Thoracic aorta (tissue), 2 donors: ENCODE measurements around the gene ZNF700. TPM values are rescaled to one million over a fixed set of nuclear protein-coding genes. Genes with fewer than 3 reads are reported as not detected.
"Not testable (repeated sequence)": the region's sequence is repeated elsewhere in the genome, so short reads cannot be mapped to it uniquely, and the experiment has no call there.

Source experiments
- ATAC-seq: fragments of 150-250 bp; one replicate; pipeline ENCODE4 v1.8.0; 2017; ENCODE audit warnings: low read depth; ENCODE audit not compliant: insufficient number of reproducible peaks, low FRiP score
- DNase-seq: peaks from one replicate; pipeline ENCODE4 v3.0.0-alpha.2; 2020; ENCODE audit warnings: low spot score
- H3K27ac ChIP-seq, 2 donors: fragments of 200-600 bp; sonication (generic); 1 replicate in 1 of 2; 2 replicates in 1 of 2; pipeline ENCODE4 v1.5.1; 2016; ENCODE audit warnings: mild to moderate bottlenecking in 2 of 2, moderate library complexity in 2 of 2
- H3K27me3 ChIP-seq: fragments of 200-600 bp; sonication (generic); replicated peaks from 2 replicates; pipeline ENCODE4 v1.6.0; 2016; ENCODE audit warnings: mild to moderate bottlenecking; ENCODE audit not compliant: insufficient read depth
- H3K36me3 ChIP-seq: fragments of 200-600 bp; sonication (generic); one replicate; pipeline ENCODE4 v1.5.1; 2016
- H3K4me1 ChIP-seq, 2 donors: fragments of 200-600 bp; sonication (generic); 1 replicate in 1 of 2; 2 replicates in 1 of 2; pipeline versions ENCODE4 v1.5.1 to v1.6.0; 2016; ENCODE audit warnings: low read depth in 2 of 2, mild to moderate bottlenecking in 1 of 2; ENCODE audit not compliant: control insufficient read depth in 1 of 2
- H3K4me3 ChIP-seq: fragments of 200-600 bp; sonication (generic); 2 replicates; pipeline ENCODE4 v1.5.1; 2016; ENCODE audit warnings: mild to moderate bottlenecking
- H3K9me3 ChIP-seq: fragments of 200-600 bp; sonication (generic); 2 replicates; pipeline ENCODE4 v1.5.1; 2016
- total RNA-seq, 2 donors: library from RNA; depleted of rRNA; stranded (reverse); fragments of >200 nt; gene quantifications; one replicate each; pipeline versions ENCODE4 v1.1.0 to v1.2.3, GENCODE V29; 2016
- TF ChIP-seq, protein P1 (sequence below): fragments of 200-600 bp; sonication (generic); IDR thresholded peaks from one replicate; pipeline ENCODE4 v1.5.1; 2019; ENCODE audit warnings: antibody characterized with exemption

The ZNF700 gene
- total RNA-seq, 2 donors from 2014 or later: 12.5 to 20.0 TPM

DNA sequence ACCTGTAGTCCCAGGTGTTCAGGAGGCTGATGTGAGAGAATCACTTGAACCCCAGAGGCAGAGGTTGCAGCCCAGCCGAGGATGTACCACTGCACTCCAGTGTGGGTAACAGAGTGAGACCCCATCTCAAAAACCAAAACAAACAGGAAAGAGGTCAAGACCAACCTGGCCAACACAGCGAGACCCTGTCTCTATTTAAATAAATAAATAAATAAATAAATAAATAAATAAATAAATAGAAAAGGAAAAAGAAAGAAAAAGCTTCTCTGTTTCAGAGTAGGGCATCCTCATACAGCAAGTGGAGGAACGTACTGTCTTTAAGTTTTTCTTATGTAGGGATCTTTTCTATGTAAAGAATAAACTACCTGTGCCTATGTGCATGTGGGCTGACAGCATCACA is 2.3 kb downstream of the ZNF700 start:
- peaks cover 4% of the 10 kb centered on the region for H3K36me3 ChIP-seq
- H3K27me3 ChIP-seq: no peaks in the 10 kb centered on the region
- DNase-seq (no peak), ATAC-seq (no peak)
- peaks cover 10 to 25% of the 10 kb centered on the region in 2 donors for H3K4me1 ChIP-seq
- H3K9me3 ChIP-seq: no peaks in the 10 kb centered on the region
- no peak overlapping the region for H3K4me3 ChIP-seq
- no peak overlapping the region for H3K27ac ChIP-seq
- TF ChIP-seq, protein P1, sequence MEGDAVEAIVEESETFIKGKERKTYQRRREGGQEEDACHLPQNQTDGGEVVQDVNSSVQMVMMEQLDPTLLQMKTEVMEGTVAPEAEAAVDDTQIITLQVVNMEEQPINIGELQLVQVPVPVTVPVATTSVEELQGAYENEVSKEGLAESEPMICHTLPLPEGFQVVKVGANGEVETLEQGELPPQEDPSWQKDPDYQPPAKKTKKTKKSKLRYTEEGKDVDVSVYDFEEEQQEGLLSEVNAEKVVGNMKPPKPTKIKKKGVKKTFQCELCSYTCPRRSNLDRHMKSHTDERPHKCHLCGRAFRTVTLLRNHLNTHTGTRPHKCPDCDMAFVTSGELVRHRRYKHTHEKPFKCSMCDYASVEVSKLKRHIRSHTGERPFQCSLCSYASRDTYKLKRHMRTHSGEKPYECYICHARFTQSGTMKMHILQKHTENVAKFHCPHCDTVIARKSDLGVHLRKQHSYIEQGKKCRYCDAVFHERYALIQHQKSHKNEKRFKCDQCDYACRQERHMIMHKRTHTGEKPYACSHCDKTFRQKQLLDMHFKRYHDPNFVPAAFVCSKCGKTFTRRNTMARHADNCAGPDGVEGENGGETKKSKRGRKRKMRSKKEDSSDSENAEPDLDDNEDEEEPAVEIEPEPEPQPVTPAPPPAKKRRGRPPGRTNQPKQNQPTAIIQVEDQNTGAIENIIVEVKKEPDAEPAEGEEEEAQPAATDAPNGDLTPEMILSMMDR: no peak

DNA sequence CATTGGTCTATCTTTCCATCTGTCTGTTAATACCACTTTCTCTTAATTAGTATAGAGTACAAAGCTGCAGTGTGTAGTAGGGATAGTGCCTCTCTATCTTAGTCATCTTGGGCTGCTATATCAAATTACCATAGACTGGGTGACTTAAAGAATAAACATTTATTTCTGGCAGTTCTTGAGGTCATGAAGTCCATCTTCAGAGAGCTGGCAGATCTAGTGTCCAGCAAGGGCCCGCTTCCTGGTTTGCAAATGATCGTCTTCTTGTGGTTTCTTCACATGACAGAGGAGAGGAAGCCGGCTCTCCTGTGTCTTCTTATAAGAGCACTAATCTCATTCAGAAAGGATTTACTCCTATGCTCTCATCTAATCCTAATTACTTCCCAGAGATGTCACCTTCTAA is 6.1 kb downstream of the ZNF700 start:
- Histone ChIP-seq H3K27me3 (no peaks in the 10 kb centered on the region), H3K36me3 (peaks cover 4% of the 10 kb centered on the region), H3K4me3 (no peak overlapping the region), H3K4me1 (peaks cover 5 to 11% of the 10 kb centered on the region in 2 donors), H3K9me3 (peaks cover 12% of the 10 kb centered on the region), H3K27ac (no peak overlapping the region)
- DNase-seq (no peak), ATAC-seq (no peak)
- TF ChIP-seq, protein P1: no peak

GRCh38 chr19:11931513-11931912 is 6.6 kb downstream of the ZNF700 start:
- no peak for ATAC-seq
- H3K27me3 ChIP-seq: no peaks in the 10 kb centered on the region
- no peak for DNase-seq
- TF ChIP-seq, protein P1: no peak
- H3K36me3 ChIP-seq: peaks cover 4% of the 10 kb centered on the region
- peaks cover under 1 to 6% of the 10 kb centered on the region in 2 donors for H3K4me1 ChIP-seq
- no peak overlapping the region for H3K27ac ChIP-seq
- H3K4me3 ChIP-seq: no peak overlapping the region
- H3K9me3 ChIP-seq: peaks cover 12% of the 10 kb centered on the region

DNA sequence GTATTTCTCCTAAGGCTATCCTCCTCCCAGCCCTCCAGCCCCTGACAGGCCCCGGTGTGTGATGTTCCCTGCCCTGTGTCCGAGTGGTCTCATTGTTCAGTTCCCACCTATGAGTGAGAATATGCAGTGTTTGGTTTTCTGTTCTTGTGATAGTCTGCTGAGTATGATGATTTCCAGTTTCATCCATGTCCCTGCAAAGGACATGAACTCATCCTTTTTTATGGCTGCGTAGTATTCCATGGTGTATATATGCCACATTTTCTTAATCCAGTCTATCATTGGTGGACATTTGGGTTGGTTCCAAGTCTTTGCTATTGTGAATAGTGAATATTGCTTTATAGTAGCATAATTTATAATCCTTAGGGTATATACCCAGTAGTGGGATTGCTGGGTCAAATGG is 10.9 kb downstream of the ZNF700 start:
- H3K4me3 ChIP-seq, H3K27ac ChIP-seq, H3K4me1 ChIP-seq, ATAC-seq, DNase-seq, H3K27me3 ChIP-seq: not testable (repeated sequence)
- peaks cover 43% of the 10 kb centered on the region for H3K9me3 ChIP-seq
- H3K36me3 ChIP-seq: peaks cover 12% of the 10 kb centered on the region

- H3K4me1 ChIP-seq, H3K27ac ChIP-seq, ATAC-seq, DNase-seq, H3K4me3 ChIP-seq, H3K27me3 ChIP-seq: not testable (repeated sequence)
- Histone ChIP-seq H3K36me3 (peaks cover 24% of the 10 kb centered on the region), H3K9me3 (peaks cover 68% of the 10 kb centered on the region)
Observed at GRCh38 chr19:11938383-11938782, 13.5 kb downstream of the ZNF700 start.

GRCh38 chr19:11941361-11941887 is 16.5 kb downstream of the ZNF700 start:
- H3K4me1 ChIP-seq, H3K4me3 ChIP-seq, H3K27ac ChIP-seq, DNase-seq, H3K27me3 ChIP-seq, ATAC-seq: not testable (repeated sequence)
- peaks cover 86% of the 10 kb centered on the region for H3K9me3 ChIP-seq
- H3K36me3 ChIP-seq: peaks cover 51% of the 10 kb centered on the region
